GM21737 (cell line): Measurements from ENCODE around the gene MCTP1.
"Not testable (repeated sequence)": the region's sequence is repeated elsewhere in the genome, so short reads cannot be mapped to it uniquely, and the experiment has no call there.

Experiments used
- ATAC-seq: cut with Tn5 transposase; IDR thresholded peaks from one replicate; pipeline ENCODE4 v1.9.1; 2021; ENCODE audit warnings: mild to moderate bottlenecking, moderate library complexity; ENCODE audit not compliant: unreplicated experiment

MCTP1 gene

GRCh38 chr5:94833851-94834250 is 451.0 kb downstream of the MCTP1 start:
- ATAC-seq, result no peak

- ATAC-seq, result no peak
Measured at GRCh38 chr5:94832685-94833084, 452.2 kb downstream of the MCTP1 start.

- peak; percentile 62 for ATAC-seq
Measured at GRCh38 chr5:94830520-94830919, 454.4 kb downstream of the MCTP1 start.

GRCh38 chr5:94828222-94828621 is 456.7 kb downstream of the MCTP1 start:
- not testable (repeated sequence) for ATAC-seq

GRCh38 chr5:94820488-94820887 is 464.4 kb downstream of the MCTP1 start:
- ATAC-seq, result no peak

- ATAC-seq, result no peak
Measured at GRCh38 chr5:94818904-94819303, 466.0 kb downstream of the MCTP1 start.

GRCh38 chr5:94815313-94816039 is 469.4 kb downstream of the MCTP1 start:
- ATAC-seq, result no peak

- no peak for ATAC-seq
Measured at GRCh38 chr5:94812232-94812631, 472.7 kb downstream of the MCTP1 start.

GRCh38 chr5:94811331-94811730 is 473.6 kb downstream of the MCTP1 start:
- ATAC-seq, result no peak

- ATAC-seq, result no peak
Measured at GRCh38 chr5:94810877-94811276, 474.0 kb downstream of the MCTP1 start.

- no peak for ATAC-seq
Measured at GRCh38 chr5:94810281-94810680, 474.6 kb downstream of the MCTP1 start.

- ATAC-seq, result no peak
Measured at GRCh38 chr5:94808497-94808896, 476.4 kb downstream of the MCTP1 start.

- ATAC-seq, result no peak
Measured at GRCh38 chr5:94807985-94808384, 476.9 kb downstream of the MCTP1 start.

- ATAC-seq, result no peak
Measured at GRCh38 chr5:94802450-94802849, 482.4 kb downstream of the MCTP1 start.

GRCh38 chr5:94796586-94796985 is 488.3 kb downstream of the MCTP1 start:
- no peak for ATAC-seq

GRCh38 chr5:94793816-94794198 is 491.1 kb downstream of the MCTP1 start:
- ATAC-seq, result peak; percentile 31

- ATAC-seq, result peak; percentile 100
Measured at GRCh38 chr5:94793113-94793815, 491.6 kb downstream of the MCTP1 start.

GRCh38 chr5:94791829-94792228 is 493.1 kb downstream of the MCTP1 start:
- ATAC-seq, result no peak

GRCh38 chr5:94788527-94788926 is 496.4 kb downstream of the MCTP1 start:
- ATAC-seq, result no peak

- no peak for ATAC-seq
Measured at GRCh38 chr5:94784536-94785505, 500.1 kb downstream of the MCTP1 start.

- ATAC-seq, result no peak
Measured at GRCh38 chr5:94782383-94782782, 502.5 kb downstream of the MCTP1 start.
